ENCODE measurements around the gene NSUN3.

NSUN3 gene

GRCh38 chr3:94172695-94173310, 109.9 kb downstream of the NSUN3 start:
- TF ChIP-seq ELF4 (IDR thresholded peaks at IDR 0.05) = no peak
- TF ChIP-seq HDGF (IDR thresholded peaks at IDR 0.05; ENCODE audit: borderline replicate concordance) = no peak
- no peak for TF ChIP-seq FOXA1 (IDR thresholded peaks at IDR 0.05)
- TF ChIP-seq SP1 (IDR thresholded peaks at IDR 0.05) = no peak
- peak; percentile 60; the same call in 1 of the 2 replicates for TF ChIP-seq CTBP1 (IDR thresholded peaks at IDR 0.05; ENCODE audit: borderline replicate concordance)
- TF ChIP-seq LEF1 (IDR thresholded peaks at IDR 0.05; ENCODE audit: borderline replicate concordance) = no peak
- no peak for TF ChIP-seq SUZ12 (IDR thresholded peaks at IDR 0.05)
- TF ChIP-seq FOXK2 (IDR thresholded peaks at IDR 0.05) = no peak
- peak; percentile 74 for TF ChIP-seq PKNOX1 (IDR thresholded peaks at IDR 0.05)
- no peak for TF ChIP-seq TARDBP (IDR thresholded peaks at IDR 0.05)
- TF ChIP-seq L3MBTL2 (conservative IDR thresholded peaks at IDR 0.05) = no peak
- no peak for TF ChIP-seq FOXM1 (IDR thresholded peaks at IDR 0.05; ENCODE audit: borderline replicate concordance)
- TF ChIP-seq ZNF384 (IDR thresholded peaks at IDR 0.05) = no peak
- ChIA-PET POLR2A (interaction anchor here (1.8 kb wide), 1 partner anchor 10 kb away, joined by 4 read pairs; no protein-coding TSS in a partner anchor), CTCF (interaction anchor here (1.1 kb wide), 1 partner anchor 17 kb away, joined by 4 read pairs; no protein-coding TSS in a partner anchor)
- DNase-seq (ENCODE audit: extremely low spot score) = no peak

GRCh38 chr3:94173673-94174434, 111.0 kb downstream of the NSUN3 start:
- CTCF ChIA-PET = interaction anchor here (0.6 to 0.7 kb wide), 2 partner anchors 17 to 52 kb away, joined by 3 to 4 read pairs; no protein-coding TSS in a partner anchor
- POLR2A ChIA-PET = interaction anchor here (1.8 kb wide), 1 partner anchor 11 kb away, joined by 4 read pairs; no protein-coding TSS in a partner anchor
- TF ChIP-seq L3MBTL2 (conservative IDR thresholded peaks at IDR 0.05) = no peak
- 0 out of 2 replicates have a peak, but pooled peaks have one; percentile 11 for TF ChIP-seq ZNF384 (IDR thresholded peaks at IDR 0.05)
- no peak for TF ChIP-seq FOXA1 (IDR thresholded peaks at IDR 0.05)
- no peak for TF ChIP-seq ARNT (IDR thresholded peaks at IDR 0.05)
- no peak for TF ChIP-seq ELF4 (IDR thresholded peaks at IDR 0.05)
- TF ChIP-seq FOXM1 (IDR thresholded peaks at IDR 0.05; ENCODE audit: borderline replicate concordance) = no peak
- no peak for TF ChIP-seq TARDBP (IDR thresholded peaks at IDR 0.05)
- TF ChIP-seq PKNOX1 (IDR thresholded peaks at IDR 0.05) = peak; percentile 83
- TF ChIP-seq SUZ12 (IDR thresholded peaks at IDR 0.05) = no peak
- TF ChIP-seq FOXK2 (IDR thresholded peaks at IDR 0.05) = no peak
- no peak for TF ChIP-seq BHLHE40 (IDR thresholded peaks at IDR 0.05; ENCODE audit: borderline replicate concordance)
- no peak for DNase-seq (ENCODE audit: extremely low spot score)

- ChIA-PET POLR2A (no interaction called here), CTCF (no interaction called here)
- no peak for DNase-seq (ENCODE audit: extremely low spot score)
- TF ChIP-seq ARNT (IDR thresholded peaks at IDR 0.05) = no peak
- no peak for TF ChIP-seq LEF1 (IDR thresholded peaks at IDR 0.05; ENCODE audit: borderline replicate concordance)
- no peak for TF ChIP-seq CTBP1 (IDR thresholded peaks at IDR 0.05; ENCODE audit: borderline replicate concordance)
- TF ChIP-seq TARDBP (IDR thresholded peaks at IDR 0.05) = no peak
- TF ChIP-seq ELF4 (IDR thresholded peaks at IDR 0.05) = no peak
- no peak for TF ChIP-seq SUZ12 (IDR thresholded peaks at IDR 0.05)
- TF ChIP-seq FOXK2 (IDR thresholded peaks at IDR 0.05) = no peak
- no peak for TF ChIP-seq SP1 (IDR thresholded peaks at IDR 0.05)
- TF ChIP-seq FOXA1 (IDR thresholded peaks at IDR 0.05) = no peak
- TF ChIP-seq PKNOX1 (IDR thresholded peaks at IDR 0.05) = no peak
- no peak for TF ChIP-seq L3MBTL2 (conservative IDR thresholded peaks at IDR 0.05)
- TF ChIP-seq BHLHE40 (IDR thresholded peaks at IDR 0.05; ENCODE audit: borderline replicate concordance) = no peak
- TF ChIP-seq HDGF (IDR thresholded peaks at IDR 0.05; ENCODE audit: borderline replicate concordance) = no peak
- TF ChIP-seq ZNF384 (IDR thresholded peaks at IDR 0.05) = no peak
Measured at GRCh38 chr3:94175677-94176076, 112.8 kb downstream of the NSUN3 start.

- POLR2A ChIA-PET = interaction anchor here (1.0 to 1.4 kb wide), 2 partner anchors 9 to 114 kb away, joined by 3 to 5 read pairs; partner anchors contain the start of genes DHFR2 and NSUN3
- DNase-seq (ENCODE audit: extremely low spot score) = no peak
- CTCF ChIA-PET = interaction anchor here (0.6 kb wide), 1 partner anchor 21 kb away, joined by 4 read pairs; no protein-coding TSS in a partner anchor
- TF ChIP-seq PKNOX1 (IDR thresholded peaks at IDR 0.05) (peak; percentile 74), FOXK2 (IDR thresholded peaks at IDR 0.05) (no peak)
Measured at GRCh38 chr3:94176988-94177745, 114.3 kb downstream of the NSUN3 start.

All from HEK293T (cell line).